K562 (cell line): Measurements from ENCODE around the gene MADD. TPM values are rescaled to one million over a fixed set of nuclear protein-coding genes. Genes with fewer than 3 reads are reported as not detected.

ENCODE experiments used
- ARID3B ChIP-seq: fragments of 250-450 bp; sonication (Bioruptor Pico); IDR thresholded peaks from 2 replicates; pipeline ENCODE4 v1.4.0; 2020; ENCODE audit warnings: borderline replicate concordance
- CAMTA2 ChIP-seq: fragments of 250-450 bp; sonication (Bioruptor Pico); conservative IDR thresholded peaks from 2 replicates; pipeline ENCODE4 v1.5.1; 2022
- CBX3 ChIP-seq, 2 experiments: IDR thresholded peaks; 1 replicate in 1 of 2; 2 replicates in 1 of 2; pipeline ENCODE4 v1.6.1; 2012; ENCODE audit warnings: inconsistent platforms in 2 of 2, low read length in 2 of 2, borderline replicate concordance in 1 of 2, control low read depth in 1 of 2
- ETS1 ChIP-seq: conservative IDR thresholded peaks from 2 replicates; pipeline ENCODE4 v1.6.1; 2011; ENCODE audit warnings: low read depth, mild to moderate bottlenecking, low read length; ENCODE audit not compliant: control insufficient read depth
- HNRNPL ChIP-seq: fragments of 200-400 bp; formaldehyde crosslinking; IDR thresholded peaks from 2 replicates; pipeline ENCODE4 v1.6.1; 2017; ENCODE audit warnings: low read depth, mild to moderate bottlenecking, low read length
- NR3C1 ChIP-seq: sonication (generic); formaldehyde crosslinking; IDR thresholded peaks from 2 replicates; pipeline ENCODE4 v1.8.1; 2022; ENCODE audit warnings: missing genetic modification reagents
- PYGO2 ChIP-seq: fragments of 450-650 bp; IDR thresholded peaks from 2 replicates; pipeline ENCODE4 v1.6.1; 2016; ENCODE audit warnings: mild to moderate bottlenecking, missing genetic modification characterization, moderate library complexity, missing compliant biosample characterization
- SOX6 ChIP-seq: fragments of 450-650 bp; IDR thresholded peaks from 2 replicates; pipeline ENCODE4 v1.6.1; 2014; ENCODE audit warnings: mild to moderate bottlenecking
- TFE3 ChIP-seq: fragments of 450-650 bp; formaldehyde crosslinking; IDR thresholded peaks from 2 replicates; pipeline ENCODE4 v1.4.0; 2020; ENCODE audit warnings: mild to moderate bottlenecking, mixed read lengths
- UBTF ChIP-seq, 2 experiments: IDR thresholded peaks; 2 replicates each; pipeline ENCODE4 v1.6.1; 2012; ENCODE audit warnings: improper control_type of control experiment in 2 of 2, low read depth in 2 of 2, low read length in 2 of 2, borderline replicate concordance in 1 of 2
- VEZF1 ChIP-seq: fragments of 200-800 bp; sonication (Bioruptor generic); IDR thresholded peaks from 2 replicates; pipeline ENCODE4 v1.6.1; 2017; ENCODE audit warnings: missing genetic modification characterization, missing compliant biosample characterization
- ZNF592 ChIP-seq: fragments of 450-650 bp; IDR thresholded peaks from 2 replicates; pipeline ENCODE4 v1.6.1; 2017; ENCODE audit warnings: antibody characterized with exemption, mild to moderate bottlenecking
- polyA plus RNA-seq, 8 experiments: library from polyadenylated mRNA; depleted of rRNA in 4 of 8; stranded (reverse) in 5 of 8; unstranded in 3 of 8; fragments of >200 nt; fragmentation: Nextera tagmentation in 2 of 8; fragmentation: Illumina TruSeq in 1 of 8; extraction: Ambion mirVana in 2 of 8; extraction: Trizol in 1 of 8; gene quantifications; 2 replicates each; pipeline versions ENCODE4 v1.2.1 to v1.2.3, GENCODE V29; 2011 to 2014; ENCODE audit warnings: inconsistent platforms in 1 of 8, missing spikeins in 1 of 8
- total RNA-seq, 7 experiments: library from RNA; depleted of rRNA in 6 of 7; stranded (reverse); fragments of >200 nt in 6 of 7; fragmentation: Illumina TruSeq in 2 of 7; extraction: Trizol in 2 of 7; gene quantifications; 2 replicates each; pipeline versions ENCODE4 v1.2.1 to v1.2.3, GENCODE V29; 2011 to 2021; ENCODE audit warnings: low replicate concordance in 1 of 7

Gene MADD
- total and polyA plus RNA-seq, 9 of the 15 experiments (the other 6 are each of a cell fraction or from before 2014, with no cell fraction given) = 0.68 to 57.6 (median 33.6) TPM

GRCh38 chr11:47355283-47356128, 85.6 kb downstream of the MADD start (continued):
- no peak for TF ChIP-seq ARID3B (CRISPR knock-in tag)
- TF ChIP-seq UBTF (IDR thresholded peaks at IDR 0.05; ENCODE audit: borderline replicate concordance in 1 of 2, low read depth in 2 of 2, low read length in 2 of 2) = no peak
- TF ChIP-seq PYGO2 (tag) = no peak
- no peak for TF ChIP-seq NR3C1
- no peak; a peak in 1 of 3 replicates for TF ChIP-seq CBX3 (IDR thresholded peaks at IDR 0.05; ENCODE audit: borderline replicate concordance in 1 of 2, low read length in 2 of 2)
- TF ChIP-seq ZNF592 = no peak
- TF ChIP-seq HNRNPL = no peak
- peak; percentile 70 for TF ChIP-seq VEZF1 (CRISPR knock-in tag)
- no peak for TF ChIP-seq SOX6
- TF ChIP-seq CAMTA2 = no peak
- no peak for TF ChIP-seq ETS1
- TF ChIP-seq TFE3 (CRISPR knock-in tag) = no peak
